GM18502 (cell line): ENCODE data around the gene FAM221B.
A peak's percentile ranks its signal among the peaks of the same experiment; 100 is the strongest.

Experiments
- ATAC-seq: cut with Tn5 transposase; IDR thresholded peaks from one replicate; pipeline ENCODE4 v1.9.1; 2021; ENCODE audit warnings: mild to moderate bottlenecking; ENCODE audit not compliant: unreplicated experiment, poor library complexity

The FAM221B gene

GRCh38 chr9:35826071-35826701 lies 2.3 kb downstream of the FAM221B start:
- peak; percentile 63 for ATAC-seq

- no peak for ATAC-seq
Measured at GRCh38 chr9:35822926-35823325, 5.6 kb downstream of the FAM221B start.

- no peak for ATAC-seq
Measured at GRCh38 chr9:35820076-35820475, 8.5 kb downstream of the FAM221B start.

- no peak for ATAC-seq
Measured at GRCh38 chr9:35818341-35818740, 10.2 kb downstream of the FAM221B start.

GRCh38 chr9:35816708-35817107 lies 11.8 kb downstream of the FAM221B start:
- ATAC-seq, result no peak

GRCh38 chr9:35814841-35815543 lies 13.5 kb downstream of the FAM221B start, which contains the start of gene HINT2:
Gene HINT2, minus strand, starts transcription at chr9:35815042. Its CDS starts 63 bp downstream, at chr9:35814979.
- peak; percentile 73 for ATAC-seq

GRCh38 chr9:35814106-35814840 lies 14.3 kb downstream of the FAM221B start:
- peak; percentile 22 for ATAC-seq

GRCh38 chr9:35813434-35814105 lies 15.0 kb downstream of the FAM221B start:
- no peak for ATAC-seq

GRCh38 chr9:35812025-35812602 lies 16.4 kb downstream of the FAM221B start, which contains the start of gene SPAG8:
Gene SPAG8, minus strand, starts transcription at chr9:35812262. Its CDS starts 115 bp downstream, at chr9:35812147.
- ATAC-seq, result peak; percentile 69

GRCh38 chr9:35811381-35812024 lies 17.0 kb downstream of the FAM221B start:
- ATAC-seq, result no peak

- no peak for ATAC-seq
Measured at GRCh38 chr9:35810122-35810521, 18.4 kb downstream of the FAM221B start.

- no peak for ATAC-seq
Measured at GRCh38 chr9:35808433-35808832, 20.1 kb downstream of the FAM221B start.

- no peak for ATAC-seq
Measured at GRCh38 chr9:35806101-35806500, 22.4 kb downstream of the FAM221B start.

- no peak for ATAC-seq
Measured at GRCh38 chr9:35801328-35802128, 27.0 kb downstream of the FAM221B start.

GRCh38 chr9:35800530-35800929 lies 28.0 kb downstream of the FAM221B start:
- ATAC-seq, result no peak

GRCh38 chr9:35798658-35799374 lies 29.7 kb downstream of the FAM221B start:
- ATAC-seq, result no peak

- ATAC-seq, result no peak
Measured at GRCh38 chr9:35797311-35798109, 31.0 kb downstream of the FAM221B start.
